GM21515 (cell line): ENCODE results near the gene MBL2.

Experiments used
- ATAC-seq: cut with Tn5 transposase; IDR thresholded peaks from one replicate; pipeline ENCODE4 v1.9.1; 2021; ENCODE audit not compliant: unreplicated experiment

MBL2 gene

GRCh38 chr10:52772623-52773022, at the start of gene MBL2:
Gene MBL2, minus strand, starts transcription at chr10:52772784. Its CDS starts 1,149 bp downstream, at chr10:52771635.
- ATAC-seq = no peak

DNA sequence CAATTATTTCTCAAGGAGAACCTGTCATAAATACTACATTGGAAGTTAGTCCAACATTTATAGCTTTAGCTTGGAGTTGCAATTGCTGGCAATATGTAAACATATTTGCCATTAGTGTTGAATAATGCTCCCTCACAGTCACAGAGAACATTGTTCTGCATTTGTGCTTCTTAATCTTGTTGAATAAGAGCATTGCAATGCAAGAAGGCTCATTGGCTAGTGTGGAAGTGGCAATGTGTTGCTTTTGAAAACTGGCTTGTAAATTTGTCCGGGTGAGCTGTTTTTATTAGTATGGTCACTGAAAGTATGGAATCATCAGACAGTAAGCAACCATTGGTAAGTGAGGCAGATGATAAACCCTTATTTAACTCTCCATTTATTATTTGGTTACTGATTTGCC, 47.7 kb upstream of the MBL2 start:
- ATAC-seq = no peak

DNA sequence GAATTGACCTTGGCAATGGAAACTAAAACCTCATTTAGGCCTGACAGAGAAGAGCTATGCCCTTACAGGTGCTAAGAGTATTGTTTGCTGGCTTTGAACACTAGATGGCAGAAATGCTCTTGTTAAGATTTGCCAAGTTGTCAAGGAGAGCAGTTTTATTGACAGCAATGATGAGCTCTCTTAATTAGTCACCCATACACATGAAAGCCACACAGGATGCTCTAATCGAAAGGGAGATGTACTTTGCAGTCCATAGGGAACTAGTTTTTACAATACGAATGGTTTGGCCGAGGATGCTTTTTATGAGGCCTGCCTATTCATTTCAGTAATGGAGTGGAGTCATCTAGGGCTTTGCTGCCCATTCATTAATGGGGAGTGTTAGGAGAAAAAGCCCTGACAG, 45.4 kb upstream of the MBL2 start:
- ATAC-seq = peak; percentile 97

- ATAC-seq = no peak
Observed at GRCh38 chr10:52814506-52814905, 41.9 kb upstream of the MBL2 start.

- no peak for ATAC-seq
Observed at GRCh38 chr10:52811776-52812175, 39.2 kb upstream of the MBL2 start.

DNA sequence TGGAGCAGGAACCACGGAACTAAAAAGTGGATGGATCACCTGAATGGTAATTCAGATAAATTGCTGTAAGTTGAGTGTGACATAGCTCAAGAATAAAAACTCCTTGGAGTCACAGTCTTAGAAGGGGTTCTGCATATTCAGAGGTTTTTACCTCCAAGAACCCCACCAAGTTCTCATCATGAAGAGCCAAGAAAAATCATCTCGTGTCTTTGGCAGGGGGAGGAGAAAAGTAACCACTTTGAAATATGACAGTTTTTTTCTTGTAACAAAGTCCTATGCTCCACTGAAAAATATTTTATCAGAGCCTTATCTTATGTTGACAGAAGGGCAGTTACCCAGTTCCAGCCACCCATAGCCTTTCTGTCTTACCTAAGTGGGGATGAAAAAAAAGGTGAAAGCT, 38.2 kb upstream of the MBL2 start:
- ATAC-seq = no peak

DNA sequence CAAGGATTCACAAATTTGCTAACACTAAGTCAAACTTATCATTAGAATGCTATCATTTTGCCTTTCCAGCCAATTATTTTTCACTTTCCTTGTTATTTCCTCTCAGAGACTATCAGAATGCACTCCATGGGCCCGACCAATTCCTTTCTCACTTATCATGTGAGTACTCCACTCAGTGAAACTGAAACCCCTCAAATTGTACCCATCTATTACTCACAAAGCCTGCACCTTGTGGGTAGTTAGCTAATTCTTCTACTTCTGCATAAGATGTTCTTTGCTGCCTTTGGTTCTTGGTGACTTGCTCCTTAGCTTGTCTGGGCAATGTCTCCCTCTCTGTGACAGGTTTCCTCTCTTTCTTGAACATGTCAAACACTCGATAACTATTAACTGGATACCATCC, 35.2 kb upstream of the MBL2 start:
- ATAC-seq = no peak

- ATAC-seq = no peak
Observed at GRCh38 chr10:52805414-52806285, 33.1 kb upstream of the MBL2 start.

DNA sequence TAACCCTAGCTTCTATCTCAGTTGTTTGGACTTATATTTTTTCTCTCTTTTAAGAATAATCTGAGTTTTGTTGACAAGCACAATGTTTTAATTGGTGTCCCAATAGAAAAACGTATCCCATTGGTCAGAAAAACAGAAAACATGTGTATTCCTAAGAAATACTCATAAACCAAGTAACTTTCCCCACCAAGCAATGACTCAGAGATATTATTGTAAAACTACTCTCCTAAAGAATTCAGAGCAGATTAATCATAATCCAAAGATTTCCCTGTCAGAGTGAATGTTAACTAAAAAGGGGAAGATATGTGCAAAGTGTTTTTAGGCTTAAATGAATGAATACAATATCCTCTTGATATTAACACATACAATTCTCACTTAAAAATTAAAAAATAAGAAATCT, 29.4 kb upstream of the MBL2 start:
- no peak for ATAC-seq

DNA sequence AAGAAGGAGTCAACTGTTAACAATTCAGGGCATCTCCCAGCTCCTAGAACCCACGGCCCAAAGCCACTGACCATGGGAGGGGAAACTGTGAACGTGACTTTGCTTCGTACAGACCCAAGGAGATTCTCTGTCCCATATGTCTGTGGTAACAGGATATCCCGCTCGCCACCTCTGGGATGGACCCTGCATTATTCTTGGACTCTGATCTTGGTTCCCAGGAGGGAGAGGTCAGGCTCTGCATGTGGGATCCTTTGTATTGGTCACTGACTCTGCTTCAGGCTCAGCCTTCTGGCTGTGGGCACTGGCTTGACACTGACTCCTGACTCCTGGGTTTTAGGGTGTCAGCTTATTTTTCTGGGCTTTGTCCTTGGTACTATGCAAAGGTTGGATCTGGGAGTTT, 13.5 kb upstream of the MBL2 start:
- no peak for ATAC-seq

DNA sequence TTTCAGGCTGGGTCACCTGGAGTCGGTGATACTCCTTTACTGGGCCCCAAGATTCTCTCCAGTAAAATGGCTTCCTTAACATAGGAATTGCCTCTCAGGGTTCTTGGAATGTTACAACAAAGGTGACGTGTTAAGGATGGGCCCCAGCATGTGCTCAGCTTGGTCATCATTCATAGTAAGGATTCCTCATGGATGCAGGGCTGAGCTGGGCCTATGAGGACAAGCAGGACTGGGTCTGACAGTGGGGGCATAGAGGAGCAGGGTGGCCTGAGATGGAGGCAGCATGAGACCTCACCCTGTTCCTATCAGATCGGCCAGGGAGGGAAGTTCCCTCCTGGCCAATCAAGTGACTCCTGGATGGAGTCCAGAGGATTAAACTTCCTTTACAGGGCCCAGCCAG, 12.8 kb upstream of the MBL2 start:
- no peak for ATAC-seq

GRCh38 chr10:52783726-52784125, 11.1 kb upstream of the MBL2 start:
- ATAC-seq = no peak

DNA sequence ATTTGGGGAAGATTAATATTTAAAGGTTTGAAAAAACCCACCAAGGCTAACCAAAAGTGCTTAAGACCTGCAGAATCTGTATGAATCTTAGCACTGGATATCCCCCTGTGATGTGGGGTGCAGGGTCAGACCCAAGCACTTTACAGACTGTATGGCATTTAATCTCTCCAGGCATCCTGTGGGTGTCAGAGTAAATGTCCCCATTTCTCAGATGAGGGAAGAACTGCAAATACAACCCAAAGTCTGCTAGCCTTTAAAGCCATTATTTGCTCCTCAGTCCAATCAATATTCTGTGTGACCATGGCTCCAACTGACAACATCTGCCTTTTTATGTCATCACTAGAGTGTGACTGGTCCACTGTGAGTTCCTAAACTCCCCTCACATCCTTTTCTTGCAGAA, 10.0 kb upstream of the MBL2 start:
- no peak for ATAC-seq

- peak; percentile 16 for ATAC-seq
Observed at GRCh38 chr10:52780391-52781155, 8.0 kb upstream of the MBL2 start.

DNA sequence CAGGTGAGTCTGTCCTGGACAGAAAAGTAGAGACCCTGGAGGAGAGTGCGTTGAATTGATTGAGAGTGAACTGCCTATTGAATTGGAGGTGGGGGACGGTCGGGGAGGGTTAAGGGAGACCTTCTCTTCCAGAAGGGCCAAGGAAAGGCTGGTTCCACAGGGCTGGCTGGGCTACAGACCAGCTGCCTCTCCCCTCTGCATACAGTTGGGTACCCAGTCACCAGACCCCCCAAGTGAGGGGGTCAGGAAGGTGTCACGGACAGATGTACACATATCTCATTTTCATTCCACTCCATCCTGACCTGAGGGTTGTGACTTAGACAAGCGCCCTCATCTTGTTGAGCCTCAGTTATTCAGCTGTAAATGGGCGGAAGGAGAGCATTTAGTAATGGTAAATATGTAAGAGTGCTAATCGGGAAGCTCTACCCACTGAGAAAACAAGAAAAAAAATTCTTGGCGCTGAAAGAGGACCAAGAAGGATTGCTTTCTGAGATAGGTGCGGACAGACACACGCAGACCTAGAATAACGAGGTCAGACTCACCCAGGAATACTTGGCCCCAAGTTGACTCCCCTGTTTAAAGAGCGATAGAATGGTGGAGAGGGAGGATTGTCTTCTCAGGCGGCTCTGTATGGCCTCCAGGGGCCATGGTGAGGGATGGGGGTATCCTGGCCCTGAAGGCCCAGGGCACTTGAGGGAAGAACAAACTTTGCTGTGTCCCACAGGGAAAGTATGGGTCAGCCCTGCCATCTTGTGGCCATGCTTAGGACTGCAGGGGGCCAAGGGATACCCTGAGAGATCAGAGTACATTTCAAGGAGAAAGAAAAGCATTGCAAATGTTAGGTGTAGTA, 7.2 kb upstream of the MBL2 start:
- peak; percentile 94 for ATAC-seq

- no peak for ATAC-seq
Observed at GRCh38 chr10:52778511-52779392, 6.2 kb upstream of the MBL2 start.

DNA sequence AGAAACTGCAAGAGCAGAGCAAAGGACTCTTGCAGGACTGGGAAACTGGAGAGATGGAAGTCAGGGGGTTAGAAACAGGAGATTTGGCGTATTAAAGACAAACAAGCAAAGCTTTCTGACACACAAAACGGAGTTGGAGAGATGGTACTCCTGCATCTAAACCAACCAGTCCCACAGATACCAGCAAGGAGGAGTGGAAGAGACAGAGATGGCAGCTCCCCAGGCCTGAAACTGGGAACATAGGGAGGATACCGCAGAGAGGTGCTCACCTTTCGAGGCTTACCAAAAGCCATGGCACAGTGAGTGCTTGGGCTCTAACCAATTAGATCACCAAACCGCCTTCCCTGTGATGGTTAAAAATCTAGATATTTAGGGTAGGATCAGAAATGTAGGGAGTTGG, 4.8 kb upstream of the MBL2 start:
- ATAC-seq = no peak

DNA sequence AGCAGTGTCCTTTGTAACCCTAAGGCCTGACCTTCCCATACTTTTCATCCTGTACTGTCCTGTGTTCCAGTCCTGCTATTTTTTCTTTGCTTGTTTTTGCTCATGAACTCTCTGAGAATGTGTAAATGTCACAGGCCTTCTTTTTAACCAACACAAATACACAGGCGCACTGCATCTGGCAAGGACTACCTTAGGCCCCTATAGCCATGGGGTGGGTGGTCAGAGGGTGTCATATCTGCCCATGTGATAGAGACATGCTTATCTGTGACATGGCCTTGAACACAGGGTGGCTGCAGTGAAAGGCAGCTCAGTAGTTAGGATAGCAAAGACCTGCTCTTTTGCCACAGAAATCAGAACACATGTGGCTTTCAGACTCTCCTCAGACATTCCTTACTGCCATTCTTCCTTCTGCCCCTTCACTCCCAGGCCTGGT, 3.9 kb upstream of the MBL2 start:
- ATAC-seq = no peak

- ATAC-seq = no peak
Observed at GRCh38 chr10:52775132-52775647, 2.6 kb upstream of the MBL2 start.

- ATAC-seq = no peak
Observed at GRCh38 chr10:52774600-52775106, 2.1 kb upstream of the MBL2 start.
